ENCODE results near the gene SECTM1. TPM values are rescaled to one million over a fixed set of nuclear protein-coding genes. Genes with fewer than 3 reads are reported as not detected.
A peak's percentile ranks its signal among the peaks of the same experiment; 100 is the strongest.

Gene SECTM1
- total RNA-seq, 1 experiment from 2014 or later = 25.9 TPM

- Histone ChIP-seq H3K36me3 (no peaks in the 10 kb centered on the region), H3K27me3 (no peaks in the 10 kb centered on the region), H3K4me3 (no peak overlapping the region), H3K9me3 (peaks cover 8% of the 10 kb centered on the region)
- DNase-seq = peak; percentile 43
Observed at GRCh38 chr17:82287868-82288801, 45.4 kb downstream of the SECTM1 start.

- H3K27me3 ChIP-seq = no peaks in the 10 kb centered on the region
- H3K36me3 ChIP-seq = no peaks in the 10 kb centered on the region
- H3K9me3 ChIP-seq = peaks cover 8% of the 10 kb centered on the region
- DNase-seq = no peak
- no peak overlapping the region for H3K4me3 ChIP-seq
Observed at GRCh38 chr17:82287013-82287867, 46.3 kb downstream of the SECTM1 start.

- H3K9me3 ChIP-seq = peaks cover 8% of the 10 kb centered on the region
- no peak overlapping the region for H3K4me3 ChIP-seq
- H3K27me3 ChIP-seq = no peaks in the 10 kb centered on the region
- no peak for DNase-seq
- no peaks in the 10 kb centered on the region for H3K36me3 ChIP-seq
Observed at GRCh38 chr17:82285141-82285540, 48.4 kb downstream of the SECTM1 start.

GRCh38 chr17:82283208-82283749 lies 50.3 kb downstream of the SECTM1 start:
- H3K27me3 ChIP-seq = no peaks in the 10 kb centered on the region
- peak; percentile 81 for DNase-seq
- no peak overlapping the region for H3K4me3 ChIP-seq
- H3K36me3 ChIP-seq = no peaks in the 10 kb centered on the region
- peaks cover 8% of the 10 kb centered on the region for H3K9me3 ChIP-seq

- Histone ChIP-seq H3K36me3 (no peaks in the 10 kb centered on the region), H3K4me3 (no peak overlapping the region), H3K9me3 (peaks cover 7% of the 10 kb centered on the region), H3K27me3 (no peaks in the 10 kb centered on the region)
- DNase-seq = peak; percentile 59
Observed at GRCh38 chr17:82282239-82283207, 51.0 kb downstream of the SECTM1 start.

GRCh38 chr17:82281502-82282238 lies 51.9 kb downstream of the SECTM1 start:
- Histone ChIP-seq H3K27me3 (no peaks in the 10 kb centered on the region), H3K4me3 (no peak overlapping the region), H3K9me3 (no peaks in the 10 kb centered on the region), H3K36me3 (no peaks in the 10 kb centered on the region)
- peak; percentile 72 for DNase-seq

GRCh38 chr17:82281076-82281475 lies 52.5 kb downstream of the SECTM1 start:
- DNase-seq = no peak
- Histone ChIP-seq H3K9me3 (no peaks in the 10 kb centered on the region), H3K27me3 (no peaks in the 10 kb centered on the region), H3K36me3 (no peaks in the 10 kb centered on the region), H3K4me3 (no peak overlapping the region)

- H3K27me3 ChIP-seq = no peaks in the 10 kb centered on the region
- no peak overlapping the region for H3K4me3 ChIP-seq
- DNase-seq = no peak
- no peaks in the 10 kb centered on the region for H3K36me3 ChIP-seq
- no peaks in the 10 kb centered on the region for H3K9me3 ChIP-seq
Observed at GRCh38 chr17:82280537-82280936, 53.0 kb downstream of the SECTM1 start.

- DNase-seq = no peak
- no peaks in the 10 kb centered on the region for H3K27me3 ChIP-seq
- H3K4me3 ChIP-seq = no peak overlapping the region
Observed at GRCh38 chr17:82278786-82279391, 54.7 kb downstream of the SECTM1 start.

GRCh38 chr17:82278308-82278707 lies 55.3 kb downstream of the SECTM1 start:
- H3K36me3 ChIP-seq = no peaks in the 10 kb centered on the region
- H3K4me3 ChIP-seq = no peak overlapping the region
- no peak for DNase-seq
- no peaks in the 10 kb centered on the region for H3K9me3 ChIP-seq
- H3K27me3 ChIP-seq = no peaks in the 10 kb centered on the region

More at GRCh38 chr17:82278786-82279391, 54.7 kb downstream of the SECTM1 start:
- Histone ChIP-seq H3K9me3 (no peaks in the 10 kb centered on the region), H3K36me3 (no peaks in the 10 kb centered on the region)

GRCh38 chr17:82277851-82278250 lies 55.7 kb downstream of the SECTM1 start:
- peaks cover 2% of the 10 kb centered on the region; the same call in 1 of the 2 replicates for H3K36me3 ChIP-seq
- no peak for DNase-seq
- H3K27me3 ChIP-seq = no peaks in the 10 kb centered on the region

GRCh38 chr17:82276938-82277337 lies 56.6 kb downstream of the SECTM1 start:
- Histone ChIP-seq H3K27me3 (no peaks in the 10 kb centered on the region), H3K36me3 (peaks cover 8% of the 10 kb centered on the region), H3K4me3 (no peak overlapping the region), H3K9me3 (no peaks in the 10 kb centered on the region)
- no peak for DNase-seq

More at GRCh38 chr17:82277851-82278250, 55.7 kb downstream of the SECTM1 start:
- Histone ChIP-seq H3K4me3 (no peak overlapping the region), H3K9me3 (no peaks in the 10 kb centered on the region)

- Histone ChIP-seq H3K36me3 (peaks cover 25% of the 10 kb centered on the region), H3K27me3 (no peaks in the 10 kb centered on the region), H3K9me3 (no peaks in the 10 kb centered on the region), H3K4me3 (no peak overlapping the region)
- no peak for DNase-seq
Observed at GRCh38 chr17:82275326-82275725, 58.2 kb downstream of the SECTM1 start.

- peaks cover 32% of the 10 kb centered on the region for H3K36me3 ChIP-seq
- no peaks in the 10 kb centered on the region for H3K27me3 ChIP-seq
- no peaks in the 10 kb centered on the region for H3K9me3 ChIP-seq
- no peak for DNase-seq
- H3K4me3 ChIP-seq = peak overlapping the region; percentile 84; the same call in 1 of the 2 replicates
Observed at GRCh38 chr17:82274134-82275020, 59.2 kb downstream of the SECTM1 start.
